Dedifferentiated amniotic fluid mesenchymal stem cell (primary cell): ENCODE data around the gene NR4A3.

Experiments used
- DNase-seq: peaks from one replicate; pipeline ENCODE4 v3.0.0-alpha.2; 2016; ENCODE audit errors: extremely low spot score

NR4A3 gene

GRCh38 chr9:99873943-99874584, 52.4 kb downstream of the NR4A3 start:
- no peak for DNase-seq

GRCh38 chr9:99876190-99876589, 54.5 kb downstream of the NR4A3 start:
- DNase-seq, result no peak

DNA sequence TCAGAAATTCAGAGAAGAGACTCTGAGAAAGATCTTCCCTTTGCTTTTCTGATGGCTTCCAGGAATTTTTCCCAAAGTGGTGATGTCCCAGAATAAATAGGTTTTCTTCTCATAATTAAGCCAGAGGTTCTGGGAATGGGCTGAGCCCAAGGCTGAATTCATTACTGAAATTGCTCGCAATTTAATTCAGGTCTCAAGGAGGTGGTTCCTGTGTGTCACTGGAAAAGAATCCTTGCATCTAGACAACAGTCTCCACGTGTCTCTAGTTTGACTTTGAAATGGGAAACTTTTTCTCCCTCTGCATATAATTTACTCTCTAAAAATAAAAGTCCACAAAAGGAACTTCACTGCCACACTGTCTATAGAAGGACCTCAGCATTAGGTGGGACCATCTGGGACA, 57.0 kb downstream of the NR4A3 start:
- no peak for DNase-seq

GRCh38 chr9:99881769-99882168, 60.1 kb downstream of the NR4A3 start:
- DNase-seq, result no peak

- no peak for DNase-seq
Observed at GRCh38 chr9:99885747-99886146, 64.1 kb downstream of the NR4A3 start.

GRCh38 chr9:99889120-99889519, 67.4 kb downstream of the NR4A3 start:
- no peak for DNase-seq

DNA sequence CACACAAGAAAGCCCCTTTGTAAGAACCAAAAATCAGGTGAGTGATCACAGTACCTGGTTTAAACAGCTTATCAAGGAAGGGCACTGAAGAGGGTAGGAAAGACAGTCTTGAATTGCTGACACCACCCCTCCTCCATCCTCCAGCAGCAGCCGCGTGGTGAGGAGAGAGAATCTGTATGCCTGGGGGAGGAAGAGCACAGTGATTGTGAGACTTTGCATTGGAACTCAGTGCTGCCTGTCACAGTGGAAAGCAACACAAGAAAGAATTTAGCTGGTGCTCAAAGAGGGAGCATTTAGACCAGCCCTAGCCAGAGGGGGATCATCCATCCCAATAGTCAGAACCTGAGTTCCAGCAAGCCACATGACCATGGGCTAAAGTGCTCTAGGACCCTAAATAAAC, 73.1 kb downstream of the NR4A3 start:
- DNase-seq, result no peak

- no peak for DNase-seq
Observed at GRCh38 chr9:99895510-99895909, 73.8 kb downstream of the NR4A3 start.

GRCh38 chr9:99896119-99896518, 74.4 kb downstream of the NR4A3 start:
- no peak for DNase-seq

- DNase-seq, result no peak
Observed at GRCh38 chr9:99903393-99903792, 81.7 kb downstream of the NR4A3 start.

- DNase-seq, result no peak
Observed at GRCh38 chr9:99905833-99906402, 84.2 kb downstream of the NR4A3 start.

GRCh38 chr9:99906403-99907207, 84.9 kb downstream of the NR4A3 start, which contains the start of gene STX17:
STX17 (plus strand) TSS chr9:99906654; CDS start chr9:99915240, 8,586 bp downstream.
- DNase-seq, result peak; percentile 68

DNA sequence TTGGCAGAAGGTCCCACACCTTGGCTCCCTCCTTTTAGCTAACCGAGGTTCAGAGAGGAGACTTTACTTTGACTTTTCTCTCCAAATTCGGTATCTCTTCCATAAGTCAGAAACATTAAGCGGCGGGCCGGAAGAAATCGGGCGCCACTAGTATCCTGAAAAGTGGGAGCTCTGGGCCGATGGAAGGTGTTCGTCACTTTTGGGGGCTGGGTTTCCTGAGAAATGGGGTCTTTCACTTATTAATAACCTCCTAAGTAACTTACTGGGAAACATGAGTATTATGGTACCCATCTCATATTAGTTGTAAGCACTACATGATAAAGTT, 85.5 kb downstream of the NR4A3 start:
- DNase-seq, result no peak

GRCh38 chr9:99911600-99911999, 89.9 kb downstream of the NR4A3 start:
- no peak for DNase-seq
